Karpas-422 (cell line): ENCODE measurements around the gene LSM2. TPM values are rescaled to one million over a fixed set of nuclear protein-coding genes. Genes with fewer than 3 reads are reported as not detected.

Experiments used
- DNase-seq: peaks from one replicate; pipeline ENCODE4 v3.0.0-alpha.2; 2015
- H2AFZ ChIP-seq: fragments of 200-600 bp; sonication (generic); 2 replicates; pipeline ENCODE4 v1.6.1; 2014; ENCODE audit warnings: antibody characterized with exemption, low read length, mixed read lengths
- H3K27ac ChIP-seq: fragments of 200-600 bp; sonication (generic); 2 replicates; pipeline ENCODE4 v1.5.1; 2014; ENCODE audit warnings: mild to moderate bottlenecking, low read length, moderate library complexity
- H3K27me3 ChIP-seq: fragments of 200-600 bp; sonication (generic); 2 replicates; pipeline ENCODE4 v1.6.1; 2014; ENCODE audit warnings: low read length, mixed read lengths
- H3K36me3 ChIP-seq: fragments of 200-600 bp; sonication (generic); 2 replicates; pipeline ENCODE4 v1.6.1; 2014; ENCODE audit warnings: low read length, mixed read lengths; ENCODE audit not compliant: insufficient read depth
- H3K4me1 ChIP-seq: fragments of 200-600 bp; sonication (generic); 2 replicates; pipeline ENCODE4 v1.6.1; 2014; ENCODE audit warnings: mild to moderate bottlenecking, low read length, mixed read lengths
- H3K4me2 ChIP-seq: fragments of 200-600 bp; sonication (generic); 2 replicates; pipeline ENCODE4 v1.6.1; 2014; ENCODE audit warnings: low read length, low read depth, mild to moderate bottlenecking; ENCODE audit not compliant: poor library complexity, severe bottlenecking
- H3K4me3 ChIP-seq: fragments of 200-600 bp; sonication (generic); 2 replicates; pipeline ENCODE4 v1.5.1; 2014; ENCODE audit warnings: mild to moderate bottlenecking, antibody characterized with exemption, low read length, mixed read lengths
- H3K79me2 ChIP-seq: fragments of 200-600 bp; sonication (generic); 2 replicates; pipeline ENCODE4 v1.6.1; 2014; ENCODE audit warnings: mild to moderate bottlenecking, low read length, mixed read lengths
- H3K9ac ChIP-seq: fragments of 200-600 bp; sonication (generic); 2 replicates; pipeline ENCODE4 v1.6.0; 2014; ENCODE audit warnings: low read length
- H3K9me2 ChIP-seq: fragments of 200-600 bp; sonication (generic), shearing (Covaris generic); replicated peaks from 2 replicates; pipeline ENCODE4 v1.6.0; 2014; ENCODE audit warnings: mild to moderate bottlenecking, low read length, moderate library complexity; ENCODE audit not compliant: insufficient read depth
- H3K9me3 ChIP-seq: fragments of 300-700, 200-600 bp; sonication (generic); 2 replicates; pipeline ENCODE4 v1.6.1; 2014; ENCODE audit warnings: low read length, mixed read lengths
- H4K20me1 ChIP-seq: fragments of 200-600 bp; sonication (generic); 2 replicates; pipeline ENCODE4 v1.6.1; 2014; ENCODE audit warnings: mild to moderate bottlenecking, antibody characterized with exemption, low read length, low read depth; ENCODE audit not compliant: insufficient read depth
- total RNA-seq: library from RNA; depleted of rRNA; stranded (reverse); fragments of >200 nt; shearing (Covaris generic); gene quantifications from 2 replicates; pipeline ENCODE4 v1.2.3, GENCODE V29; 2014; ENCODE audit warnings: low replicate concordance

Gene LSM2
- total RNA-seq, 1 experiment from 2014 or later: 57.4 TPM

GRCh38 chr6:31764198-31764597 is 42.6 kb downstream of the LSM2 start:
- no peak overlapping the region for H3K9ac ChIP-seq
- H3K9me3 ChIP-seq: no peaks in the 10 kb centered on the region

GRCh38 chr6:31763619-31763940 is 43.2 kb downstream of the LSM2 start:
- Histone ChIP-seq H3K9ac (no peak overlapping the region), H3K9me2 (no peaks in the 10 kb centered on the region), H3K4me2 (no peak overlapping the region), H3K27me3 (no peaks in the 10 kb centered on the region), H2AFZ (no peak overlapping the region), H3K4me1 (no peaks in the 10 kb centered on the region), H4K20me1 (no peaks in the 10 kb centered on the region), H3K36me3 (0 out of 2 replicates have a peak, but pooled peaks cover 7% of the 10 kb centered on the region), H3K4me3 (no peak overlapping the region), H3K27ac (no peak overlapping the region), H3K79me2 (no peaks in the 10 kb centered on the region), H3K9me3 (no peaks in the 10 kb centered on the region)
- DNase-seq: no peak

More at GRCh38 chr6:31764198-31764597, 42.6 kb downstream of the LSM2 start:
- DNase-seq: no peak
- no peaks in the 10 kb centered on the region for H4K20me1 ChIP-seq
- H3K4me3 ChIP-seq: no peak overlapping the region
- no peaks in the 10 kb centered on the region for H3K79me2 ChIP-seq
- no peak overlapping the region for H2AFZ ChIP-seq
- H3K9me2 ChIP-seq: no peaks in the 10 kb centered on the region
- H3K36me3 ChIP-seq: 0 out of 2 replicates have a peak, but pooled peaks cover 7% of the 10 kb centered on the region
- H3K4me1 ChIP-seq: no peaks in the 10 kb centered on the region
- no peak overlapping the region for H3K4me2 ChIP-seq
- no peak overlapping the region for H3K27ac ChIP-seq
- no peaks in the 10 kb centered on the region for H3K27me3 ChIP-seq

- no peaks in the 10 kb centered on the region for H3K27me3 ChIP-seq
- no peaks in the 10 kb centered on the region for H3K9me2 ChIP-seq
- DNase-seq: no peak
- 0 out of 2 replicates have a peak, but pooled peaks cover 7% of the 10 kb centered on the region for H3K36me3 ChIP-seq
- no peaks in the 10 kb centered on the region for H3K79me2 ChIP-seq
- no peaks in the 10 kb centered on the region for H3K9me3 ChIP-seq
- no peaks in the 10 kb centered on the region for H3K4me1 ChIP-seq
- no peak overlapping the region for H3K4me3 ChIP-seq
- no peak overlapping the region for H2AFZ ChIP-seq
- H3K4me2 ChIP-seq: no peak overlapping the region
- H3K27ac ChIP-seq: no peak overlapping the region
- H3K9ac ChIP-seq: no peak overlapping the region
- no peaks in the 10 kb centered on the region for H4K20me1 ChIP-seq
Observed at GRCh38 chr6:31762878-31763618, 43.7 kb downstream of the LSM2 start.

- H2AFZ ChIP-seq: no peak within 1 kb of the TSS
- no peaks in the 10 kb centered on the region for H3K27me3 ChIP-seq
- H3K9me3 ChIP-seq: no peaks in the 10 kb centered on the region
- H3K9me2 ChIP-seq: no peaks in the 10 kb centered on the region
- no peaks in the 10 kb centered on the region for H4K20me1 ChIP-seq
- no peaks in the 10 kb centered on the region for H3K79me2 ChIP-seq
- no peak within 1 kb of the TSS for H3K4me2 ChIP-seq
- H3K27ac ChIP-seq: no peak within 1 kb of the TSS
- 0 out of 2 replicates have a peak, but pooled peaks cover 7% of the 10 kb centered on the region for H3K36me3 ChIP-seq
- no peaks in the 10 kb centered on the region for H3K4me1 ChIP-seq
- H3K9ac ChIP-seq: no peak within 1 kb of the TSS
- no peak for DNase-seq
- no peak within 1 kb of the TSS for H3K4me3 ChIP-seq
Observed at GRCh38 chr6:31762356-31762755, 44.4 kb downstream of the LSM2 start, which contains the start of gene SAPCD1. TSS of gene SAPCD1 (plus strand) at chr6:31762656. CDS start at chr6:31763055, 399 bp downstream.

- Histone ChIP-seq H3K4me3 (no peak overlapping the region), H3K9me2 (no peaks in the 10 kb centered on the region), H3K4me2 (no peak overlapping the region), H3K9me3 (no peaks in the 10 kb centered on the region), H3K36me3 (0 out of 2 replicates have a peak, but pooled peaks cover 7% of the 10 kb centered on the region), H3K79me2 (no peaks in the 10 kb centered on the region), H4K20me1 (no peaks in the 10 kb centered on the region), H3K4me1 (no peaks in the 10 kb centered on the region), H2AFZ (no peak overlapping the region), H3K27ac (no peak overlapping the region), H3K27me3 (no peaks in the 10 kb centered on the region), H3K9ac (no peak overlapping the region)
- DNase-seq: no peak
Observed at GRCh38 chr6:31761343-31761742, 45.4 kb downstream of the LSM2 start.

- no peaks in the 10 kb centered on the region for H3K4me1 ChIP-seq
- H3K27me3 ChIP-seq: no peaks in the 10 kb centered on the region
- no peaks in the 10 kb centered on the region for H3K9me2 ChIP-seq
- no peaks in the 10 kb centered on the region for H4K20me1 ChIP-seq
- H3K36me3 ChIP-seq: 0 out of 2 replicates have a peak, but pooled peaks cover 7% of the 10 kb centered on the region
- no peak overlapping the region for H2AFZ ChIP-seq
- no peak for DNase-seq
- H3K27ac ChIP-seq: no peak overlapping the region
- H3K9me3 ChIP-seq: no peaks in the 10 kb centered on the region
- no peak overlapping the region for H3K9ac ChIP-seq
- no peaks in the 10 kb centered on the region for H3K79me2 ChIP-seq
- H3K4me3 ChIP-seq: no peak overlapping the region
- H3K4me2 ChIP-seq: no peak overlapping the region
Observed at GRCh38 chr6:31760790-31761189, 46.0 kb downstream of the LSM2 start.

GRCh38 chr6:31758281-31758680 is 48.5 kb downstream of the LSM2 start:
- no peaks in the 10 kb centered on the region for H3K36me3 ChIP-seq
- H3K4me1 ChIP-seq: no peaks in the 10 kb centered on the region
- no peak overlapping the region for H3K4me2 ChIP-seq
- no peak overlapping the region for H2AFZ ChIP-seq
- H3K27ac ChIP-seq: no peak overlapping the region
- H3K9me3 ChIP-seq: no peaks in the 10 kb centered on the region
- no peaks in the 10 kb centered on the region for H4K20me1 ChIP-seq
- H3K9ac ChIP-seq: no peak overlapping the region
- H3K4me3 ChIP-seq: no peak overlapping the region
- H3K79me2 ChIP-seq: no peaks in the 10 kb centered on the region
- H3K27me3 ChIP-seq: no peaks in the 10 kb centered on the region
- no peaks in the 10 kb centered on the region for H3K9me2 ChIP-seq
- DNase-seq: no peak

- Histone ChIP-seq H3K9me2 (no peaks in the 10 kb centered on the region), H3K4me2 (no peak overlapping the region), H3K9ac (no peak overlapping the region), H3K27ac (no peak overlapping the region), H2AFZ (no peak overlapping the region), H3K4me3 (no peak overlapping the region), H3K9me3 (no peaks in the 10 kb centered on the region), H3K36me3 (no peaks in the 10 kb centered on the region), H3K79me2 (no peaks in the 10 kb centered on the region), H3K27me3 (no peaks in the 10 kb centered on the region), H4K20me1 (no peaks in the 10 kb centered on the region), H3K4me1 (no peaks in the 10 kb centered on the region)
- no peak for DNase-seq
Observed at GRCh38 chr6:31752739-31753319, 53.9 kb downstream of the LSM2 start.
